HCT116 (cell line): ENCODE results near the gene PREX1. TPM values are rescaled to one million over a fixed set of nuclear protein-coding genes. Genes with fewer than 3 reads are reported as not detected.

Experiments used
- ATAC-seq: fragments of 200-7000 bp; cut with Tn5 transposase; 2 replicates; pipeline ENCODE4 v1.9.1; 2020; ENCODE audit warnings: mild to moderate bottlenecking, moderate library complexity
- BruUV-seq: library from RNA; stranded (reverse); fragments of 400-500 nt; replicated peaks from 2 replicates; lab custom pipeline; 2021; lab: Mats Ljungman, UMichigan
- CTCF ChIA-PET: fragments of 300-600 bp; sonication (Branson Sonifier 250); formaldehyde crosslinking; loops from one replicate; lab custom pipeline; 2021; ENCODE audit warnings: antibody characterized with exemption; lab: Charles Lee
- POLR2A ChIA-PET: fragments of 300-600, 350-600 bp; sonication (Branson Sonifier 250); formaldehyde crosslinking; loops from one replicate; lab custom pipeline; 2021; ENCODE audit warnings: antibody characterized with exemption; lab: Charles Lee
- RAD21 ChIA-PET, 2 experiments: fragments of 300-600 bp; sonication (Branson Sonifier 250); formaldehyde crosslinking; loops; one replicate each; lab custom pipeline; 2023; ENCODE audit warnings: low total read pairs in 2 of 2; ENCODE audit not compliant: uncharacterized antibody in 2 of 2, unreplicated experiment in 2 of 2, low non-redundant PET in 1 of 2; lab: Charles Lee
- DNase-seq: peaks from one replicate; pipeline ENCODE4 v3.0.0-alpha.2; 2010; ENCODE audit warnings: low read depth, low spot score
- H2AFZ ChIP-seq: fragments of 200-600 bp; shearing (Covaris generic), sonication (generic); 2 replicates; pipeline ENCODE4 v1.6.1; 2017; ENCODE audit warnings: low read depth, mixed run types, mixed read lengths, antibody characterized with exemption, low read length; ENCODE audit not compliant: poor library complexity, severe bottlenecking
- H3K27ac ChIP-seq: 2 replicates; pipeline ENCODE4 v1.5.1; 2012; ENCODE audit warnings: low read depth, low read length
- H3K27me3 ChIP-seq: fragments of 200-600 bp; sonication (generic); 2 replicates; pipeline ENCODE4 v1.6.1; 2016; ENCODE audit warnings: mixed run types, low read length, mixed read lengths; ENCODE audit not compliant: insufficient read depth
- H3K36me3 ChIP-seq, 2 experiments: fragments of 200-500 bp in 1 of 2; fragments of 200-600 bp in 1 of 2; sonication (Bioruptor generic) in 1 of 2; sonication (generic) in 1 of 2; 2 replicates each; pipeline versions ENCODE4 v1.5.1 to v1.6.1; 2014 to 2016; ENCODE audit warnings: low read length in 2 of 2, inconsistent platforms in 1 of 2, mixed read lengths in 1 of 2, mixed run types in 1 of 2; ENCODE audit not compliant: insufficient read depth in 2 of 2, control insufficient read depth in 1 of 2
- H3K4me1 ChIP-seq, 2 experiments: fragments of 200-600 bp in 1 of 2; sonication (generic) in 1 of 2; 2 replicates each; pipeline versions ENCODE4 v1.5.1 to v1.6.1; 2012 to 2017; ENCODE audit warnings: low read length in 2 of 2, inconsistent platforms in 1 of 2, mild to moderate bottlenecking in 1 of 2, mixed read lengths in 1 of 2, mixed run types in 1 of 2, moderate library complexity in 1 of 2; ENCODE audit not compliant: insufficient read depth in 2 of 2, control insufficient read depth in 1 of 2
- H3K4me2 ChIP-seq: fragments of 200-600 bp; sonication (generic); 2 replicates; pipeline ENCODE4 v1.6.1; 2017; ENCODE audit warnings: mixed run types, low read length, mixed read lengths
- H3K4me3 ChIP-seq, 2 experiments: fragments of 200-600 bp in 1 of 2; sonication (generic) in 1 of 2; replicated peaks in 1 of 2; 2 replicates each; pipeline ENCODE4 v1.5.1; 2011 to 2016; ENCODE audit warnings: low read length in 2 of 2, control low read depth in 1 of 2, low read depth in 1 of 2, mild to moderate bottlenecking in 1 of 2, mixed read lengths in 1 of 2, mixed run types in 1 of 2
- H3K79me2 ChIP-seq: fragments of 200-600 bp; sonication (generic); 2 replicates; pipeline ENCODE4 v1.6.1; 2017; ENCODE audit warnings: mild to moderate bottlenecking, mixed run types, low read length, moderate library complexity, mixed read lengths; ENCODE audit not compliant: insufficient read depth
- H3K9ac ChIP-seq: fragments of 200-600 bp; sonication (generic); 2 replicates; pipeline ENCODE4 v1.6.1; 2016; ENCODE audit warnings: low read length, mixed read lengths
- H3K9me2 ChIP-seq: fragments of 200-600 bp; sonication (generic), shearing (Covaris generic); 2 replicates; pipeline ENCODE4 v1.6.1; 2017; ENCODE audit warnings: mixed run types, mild to moderate bottlenecking, moderate library complexity; ENCODE audit not compliant: insufficient read depth
- H3K9me3 ChIP-seq, 2 experiments: fragments of 200-500 bp in 1 of 2; fragments of 200-600 bp in 1 of 2; sonication (Bioruptor generic) in 1 of 2; sonication (generic) in 1 of 2; 2 replicates each; pipeline ENCODE4 v1.6.1; 2014 to 2017; ENCODE audit warnings: low read length in 2 of 2, mixed read lengths in 2 of 2, inconsistent platforms in 1 of 2, low read depth in 1 of 2, mild to moderate bottlenecking in 1 of 2, mixed run types in 1 of 2, moderate library complexity in 1 of 2; ENCODE audit not compliant: control insufficient read depth in 1 of 2, insufficient read depth in 1 of 2
- H4K20me1 ChIP-seq: fragments of 200-600 bp; sonication (generic), shearing (Covaris generic); 2 replicates; pipeline ENCODE4 v1.6.1; 2017; ENCODE audit warnings: mixed run types, mild to moderate bottlenecking, moderate library complexity; ENCODE audit not compliant: insufficient read depth
- CBX3 ChIP-seq: IDR thresholded peaks from 2 replicates; pipeline ENCODE4 v1.6.1; 2012; ENCODE audit warnings: low read depth
- CEBPB ChIP-seq: IDR thresholded peaks from 2 replicates; pipeline ENCODE4 v1.6.1; 2012; ENCODE audit warnings: low read depth
- EGR1 ChIP-seq: IDR thresholded peaks from 2 replicates; pipeline ENCODE4 v1.6.1; 2012; ENCODE audit warnings: low read depth
- POLR2AphosphoS5 ChIP-seq: IDR thresholded peaks from 2 replicates; pipeline ENCODE4 v1.6.1; 2011; ENCODE audit warnings: mild to moderate bottlenecking, low read depth, low read length, moderate library complexity
- RAD21 ChIP-seq: IDR thresholded peaks from 2 replicates; pipeline ENCODE4 v1.6.1; 2012; ENCODE audit warnings: low read depth, mild to moderate bottlenecking
- ZBTB33 ChIP-seq: IDR thresholded peaks from 2 replicates; pipeline ENCODE4 v1.6.1; 2011; ENCODE audit warnings: mild to moderate bottlenecking, low read length, moderate library complexity; ENCODE audit not compliant: insufficient replicate concordance; ENCODE audit errors: extremely low read depth
- ZNF274 ChIP-seq: fragments of 200-500 bp; sonication (Bioruptor generic); IDR thresholded peaks from 2 replicates; pipeline ENCODE4 v1.6.1; 2014; ENCODE audit warnings: mild to moderate bottlenecking, low read depth, low read length, inconsistent platforms
- intact Hi-C: fragments of 100-400 bp; cut with micrococcal nuclease; formaldehyde crosslinking; loops from 2 replicates; pipeline ENCODE4 v1.10.0; 2022
- total RNA-seq: library from RNA; stranded (reverse); gene quantifications from one replicate; pipeline ENCODE4 v1.2.1, GENCODE V29; 2021; ENCODE audit not compliant: unreplicated experiment
- TF ChIP-seq, protein P1 (sequence below), 3 experiments: fragments of 200-600 bp in 1 of 3; sonication (generic) in 1 of 3; IDR thresholded peaks in 2 of 3; conservative IDR thresholded peaks in 1 of 3; 2 replicates each; pipeline ENCODE4 v1.5.1; 2012 to 2017; ENCODE audit warnings: low read depth in 2 of 3, low read length in 2 of 3, antibody characterized with exemption in 1 of 3, borderline replicate concordance in 1 of 3, control low read depth in 1 of 3, mild to moderate bottlenecking in 1 of 3, mixed read lengths in 1 of 3, mixed run types in 1 of 3, moderate library complexity in 1 of 3; ENCODE audit not compliant: insufficient read depth in 1 of 3

The PREX1 gene
- total RNA-seq, 1 experiment from 2014 or later = 6.1 TPM

DNA sequence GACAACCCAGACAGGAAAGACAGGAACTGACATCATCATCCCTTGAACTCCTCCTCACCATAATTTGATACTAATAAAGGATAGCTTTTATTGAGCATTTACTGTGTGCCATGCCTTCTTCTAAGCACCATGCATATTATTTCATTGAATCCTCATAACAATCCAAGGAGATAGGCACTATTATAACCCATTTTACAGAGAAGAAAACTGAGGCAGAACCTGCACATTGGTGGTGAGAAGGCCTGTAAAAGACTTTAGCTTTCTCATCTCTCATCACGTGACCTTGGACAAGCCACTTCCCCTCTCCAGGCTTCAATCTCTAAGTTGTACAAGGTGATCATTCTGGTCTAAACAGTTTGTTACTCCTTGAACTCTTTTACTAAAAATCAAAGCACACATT lies 34.5 kb upstream of the PREX1 start:
- no peaks in the 10 kb centered on the region for H4K20me1 ChIP-seq
- intact Hi-C loops = no loop called here
- no peaks in the 10 kb centered on the region for H3K79me2 ChIP-seq
- BruUV-seq = no TSS peak
- no peaks in the 10 kb centered on the region for H3K4me1 ChIP-seq
- H3K4me2 ChIP-seq = no peak overlapping the region
- H3K36me3 ChIP-seq = no peaks in the 10 kb centered on the region
- ChIA-PET CTCF (no interaction called here), POLR2A (no interaction called here), RAD21 (no interaction called here)
- TF ChIP-seq ZBTB33 (no peak), POLR2AphosphoS5 (no peak), CBX3 (no peak), ZNF274 (no peak), RAD21 (no peak), EGR1 (no peak), CEBPB (no peak)
- TF ChIP-seq, protein P1, sequence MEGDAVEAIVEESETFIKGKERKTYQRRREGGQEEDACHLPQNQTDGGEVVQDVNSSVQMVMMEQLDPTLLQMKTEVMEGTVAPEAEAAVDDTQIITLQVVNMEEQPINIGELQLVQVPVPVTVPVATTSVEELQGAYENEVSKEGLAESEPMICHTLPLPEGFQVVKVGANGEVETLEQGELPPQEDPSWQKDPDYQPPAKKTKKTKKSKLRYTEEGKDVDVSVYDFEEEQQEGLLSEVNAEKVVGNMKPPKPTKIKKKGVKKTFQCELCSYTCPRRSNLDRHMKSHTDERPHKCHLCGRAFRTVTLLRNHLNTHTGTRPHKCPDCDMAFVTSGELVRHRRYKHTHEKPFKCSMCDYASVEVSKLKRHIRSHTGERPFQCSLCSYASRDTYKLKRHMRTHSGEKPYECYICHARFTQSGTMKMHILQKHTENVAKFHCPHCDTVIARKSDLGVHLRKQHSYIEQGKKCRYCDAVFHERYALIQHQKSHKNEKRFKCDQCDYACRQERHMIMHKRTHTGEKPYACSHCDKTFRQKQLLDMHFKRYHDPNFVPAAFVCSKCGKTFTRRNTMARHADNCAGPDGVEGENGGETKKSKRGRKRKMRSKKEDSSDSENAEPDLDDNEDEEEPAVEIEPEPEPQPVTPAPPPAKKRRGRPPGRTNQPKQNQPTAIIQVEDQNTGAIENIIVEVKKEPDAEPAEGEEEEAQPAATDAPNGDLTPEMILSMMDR (IDR thresholded peaks at IDR 0.05 in 2 of 3, conservative IDR thresholded peaks at IDR 0.05 in 1 of 3; ENCODE audit: borderline replicate concordance in 1 of 3, insufficient read depth in 1 of 3, low read depth in 2 of 3, low read length in 2 of 3) = no peak
- H3K27ac ChIP-seq = no peak overlapping the region
- H3K9me3 ChIP-seq = no peaks in the 10 kb centered on the region
- DNase-seq = no peak
- no peak overlapping the region for H3K4me3 ChIP-seq
- no peak for ATAC-seq
- H3K9me2 ChIP-seq = no peaks in the 10 kb centered on the region
- no peak overlapping the region for H3K9ac ChIP-seq
- H2AFZ ChIP-seq = no peak overlapping the region
- no peaks in the 10 kb centered on the region; the same call in 1 of the 2 replicates for H3K27me3 ChIP-seq
